ENCODE measurements around the gene LRRN3.

LRRN3 gene

GRCh38 chr7:111103678-111104274 is 12.8 kb downstream of the LRRN3 start:
- in situ Hi-C loops (cut with MboI; ENCODE audit: low sequenced_read_pairs): no loop called here

- in situ Hi-C loops (cut with MboI; ENCODE audit: low sequenced_read_pairs): no loop called here
These were observed 13.8 kb downstream of the LRRN3 start for GRCh38 chr7:111104710-111105109.

GRCh38 chr7:111105269-111105668 is 14.3 kb downstream of the LRRN3 start:
- in situ Hi-C loops (cut with MboI; ENCODE audit: low sequenced_read_pairs): no loop called here

GRCh38 chr7:111107579-111107978 is 16.7 kb downstream of the LRRN3 start:
- in situ Hi-C loops (cut with MboI; ENCODE audit: low sequenced_read_pairs): no loop called here

GRCh38 chr7:111108000-111108399 is 17.1 kb downstream of the LRRN3 start:
- in situ Hi-C loops (cut with MboI; ENCODE audit: low sequenced_read_pairs): no loop called here

- in situ Hi-C loops (cut with MboI; ENCODE audit: low sequenced_read_pairs): no loop called here
These were observed 17.6 kb downstream of the LRRN3 start for GRCh38 chr7:111108496-111108895.

GRCh38 chr7:111112439-111112838 is 21.5 kb downstream of the LRRN3 start:
- in situ Hi-C loops (cut with MboI; ENCODE audit: low sequenced_read_pairs): no loop called here

- in situ Hi-C loops (cut with MboI; ENCODE audit: low sequenced_read_pairs): no loop called here
These were observed 22.5 kb downstream of the LRRN3 start for GRCh38 chr7:111113263-111114017.

- in situ Hi-C loops (cut with MboI; ENCODE audit: low sequenced_read_pairs): no loop called here
These were observed 25.0 kb downstream of the LRRN3 start for GRCh38 chr7:111115966-111116365.

- in situ Hi-C loops (cut with MboI; ENCODE audit: low sequenced_read_pairs): no loop called here
These were observed 36.1 kb downstream of the LRRN3 start for GRCh38 chr7:111126987-111127386.

GRCh38 chr7:111129435-111129834 is 38.5 kb downstream of the LRRN3 start:
- in situ Hi-C loops (cut with MboI; ENCODE audit: low sequenced_read_pairs): no loop called here

GRCh38 chr7:111132833-111133232 is 41.9 kb downstream of the LRRN3 start:
- in situ Hi-C loops (cut with MboI; ENCODE audit: low sequenced_read_pairs): no loop called here

GRCh38 chr7:111137296-111138192 is 46.6 kb downstream of the LRRN3 start:
- in situ Hi-C loops (cut with MboI; ENCODE audit: low sequenced_read_pairs): no loop called here

- in situ Hi-C loops (cut with MboI; ENCODE audit: low sequenced_read_pairs): no loop called here
These were observed 47.3 kb downstream of the LRRN3 start for GRCh38 chr7:111138193-111138569.

- in situ Hi-C loops (cut with MboI; ENCODE audit: low sequenced_read_pairs): no loop called here
These were observed 47.7 kb downstream of the LRRN3 start for GRCh38 chr7:111138586-111138985.

- in situ Hi-C loops (cut with MboI; ENCODE audit: low sequenced_read_pairs): no loop called here
These were observed 49.4 kb downstream of the LRRN3 start for GRCh38 chr7:111140091-111140865.

GRCh38 chr7:111145472-111145871 is 54.5 kb downstream of the LRRN3 start:
- in situ Hi-C loops (cut with MboI; ENCODE audit: low sequenced_read_pairs): no loop called here

- in situ Hi-C loops (cut with MboI; ENCODE audit: low sequenced_read_pairs): no loop called here
These were observed 55.2 kb downstream of the LRRN3 start for GRCh38 chr7:111146136-111146535.

- in situ Hi-C loops (cut with MboI; ENCODE audit: low sequenced_read_pairs): no loop called here
These were observed 57.0 kb downstream of the LRRN3 start for GRCh38 chr7:111147708-111148533.

GRCh38 chr7:111150709-111151108 is 59.8 kb downstream of the LRRN3 start:
- in situ Hi-C loops (cut with MboI; ENCODE audit: low sequenced_read_pairs): no loop called here

All from HL-60/S4 treated with phorbol 12-myristate 13-acetate at 8.2 ng/mL for 4 days and 3 days (cell line).